HG03135 (cell line): ENCODE data around the gene TTC28.

Experiments
- ATAC-seq: cut with Tn5 transposase; IDR thresholded peaks from one replicate; pipeline ENCODE4 v1.9.1; 2021; ENCODE audit warnings: mild to moderate bottlenecking, moderate library complexity; ENCODE audit not compliant: unreplicated experiment

Gene TTC28

DNA sequence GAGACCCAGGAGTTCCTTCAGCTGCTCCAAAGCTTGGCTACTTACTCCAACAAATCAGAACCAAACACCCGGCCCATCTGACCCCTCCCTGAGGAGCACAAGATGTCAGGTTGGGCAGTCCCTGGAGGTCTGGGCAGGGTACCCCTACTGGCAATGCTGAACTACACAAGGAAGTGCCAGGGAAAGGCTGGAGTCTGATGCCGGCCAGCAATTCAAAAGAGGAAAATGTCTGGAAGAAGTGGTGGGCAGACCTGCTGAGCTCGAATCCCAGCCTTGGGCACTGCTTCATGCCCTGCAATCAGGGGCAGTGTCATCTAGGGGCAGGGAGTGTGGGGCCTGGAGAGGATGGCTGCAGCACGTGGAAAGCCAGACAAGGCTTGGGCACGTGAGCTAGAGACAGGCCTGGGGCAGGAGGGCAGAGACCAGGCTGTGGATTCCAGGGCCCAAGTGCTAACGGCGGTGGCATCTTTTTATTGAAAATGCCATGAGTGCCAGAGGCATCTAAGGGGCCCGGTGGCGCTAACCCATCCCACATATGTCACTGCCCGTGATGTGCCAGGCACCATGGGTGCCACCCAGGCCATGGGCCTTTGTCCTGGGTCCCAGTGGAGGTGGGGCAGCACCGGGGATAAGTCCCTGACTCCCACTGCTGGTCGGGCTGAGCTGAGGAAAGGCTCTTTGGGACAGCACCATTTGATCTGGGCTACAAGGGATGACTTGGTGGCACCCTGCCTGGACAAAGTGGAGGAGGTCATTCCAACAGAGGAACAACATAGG, 662.7 kb downstream of the TTC28 start:
- no peak for ATAC-seq

DNA sequence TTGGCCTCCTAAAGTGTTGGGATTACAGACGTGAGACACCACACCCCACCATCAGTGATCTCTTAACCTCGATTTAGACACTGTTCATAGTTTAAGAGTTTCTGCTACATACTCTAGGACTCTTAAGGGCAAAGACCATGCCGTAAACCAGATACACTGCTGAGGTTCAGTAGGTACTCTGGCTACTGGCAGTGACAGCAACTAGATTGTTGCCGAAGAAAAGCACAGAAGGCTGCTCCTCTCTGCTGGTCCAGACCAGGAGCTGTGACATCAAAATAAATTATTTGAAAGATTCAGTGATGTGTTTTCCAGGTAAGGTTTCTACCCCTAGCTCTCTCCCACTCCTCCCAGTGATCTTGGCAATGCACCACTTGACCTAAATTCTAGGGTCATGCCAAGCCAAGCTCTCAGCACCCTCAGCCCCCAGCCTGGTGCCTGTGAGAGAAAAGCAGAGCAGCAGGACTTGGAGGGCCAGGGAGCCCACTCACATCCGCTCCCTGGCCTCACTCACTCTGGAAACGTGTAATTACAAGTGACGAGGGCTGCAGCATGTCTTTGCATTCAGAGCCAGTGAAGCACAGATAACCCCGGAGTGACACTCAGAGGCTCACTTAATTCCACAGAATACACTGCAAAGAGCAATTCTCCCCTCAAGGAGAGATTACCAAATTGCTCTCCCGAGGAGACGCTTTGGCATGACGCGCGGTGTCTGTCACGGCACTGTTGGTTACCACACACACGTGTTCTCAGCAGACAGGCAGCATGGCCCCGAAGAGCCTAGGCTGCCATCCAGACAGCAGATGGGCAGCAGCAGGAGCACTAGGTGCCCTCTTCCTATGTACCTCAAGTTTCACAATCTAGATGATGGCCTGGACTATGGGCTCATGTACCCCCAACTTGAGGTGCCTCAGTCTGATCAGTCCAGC, 663.7 kb downstream of the TTC28 start:
- ATAC-seq, result no peak

DNA sequence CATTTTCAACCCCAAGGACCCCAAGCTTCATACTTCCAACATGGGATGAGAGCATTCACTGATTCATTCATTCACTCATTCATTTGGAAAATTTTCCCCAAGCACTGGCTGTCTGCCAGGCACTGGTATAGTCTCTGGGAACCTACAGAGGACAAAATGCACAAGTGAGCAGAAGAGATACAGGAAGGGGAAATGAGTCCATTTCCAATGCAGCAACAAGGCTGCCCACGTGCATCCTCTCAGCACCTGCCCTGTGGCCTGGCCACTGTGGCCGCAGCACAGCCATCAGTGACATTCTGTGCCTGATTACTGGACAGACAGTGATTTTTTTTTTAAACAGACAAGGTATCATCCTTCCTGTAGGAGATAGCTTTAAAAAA, 664.6 kb downstream of the TTC28 start:
- ATAC-seq, result no peak

DNA sequence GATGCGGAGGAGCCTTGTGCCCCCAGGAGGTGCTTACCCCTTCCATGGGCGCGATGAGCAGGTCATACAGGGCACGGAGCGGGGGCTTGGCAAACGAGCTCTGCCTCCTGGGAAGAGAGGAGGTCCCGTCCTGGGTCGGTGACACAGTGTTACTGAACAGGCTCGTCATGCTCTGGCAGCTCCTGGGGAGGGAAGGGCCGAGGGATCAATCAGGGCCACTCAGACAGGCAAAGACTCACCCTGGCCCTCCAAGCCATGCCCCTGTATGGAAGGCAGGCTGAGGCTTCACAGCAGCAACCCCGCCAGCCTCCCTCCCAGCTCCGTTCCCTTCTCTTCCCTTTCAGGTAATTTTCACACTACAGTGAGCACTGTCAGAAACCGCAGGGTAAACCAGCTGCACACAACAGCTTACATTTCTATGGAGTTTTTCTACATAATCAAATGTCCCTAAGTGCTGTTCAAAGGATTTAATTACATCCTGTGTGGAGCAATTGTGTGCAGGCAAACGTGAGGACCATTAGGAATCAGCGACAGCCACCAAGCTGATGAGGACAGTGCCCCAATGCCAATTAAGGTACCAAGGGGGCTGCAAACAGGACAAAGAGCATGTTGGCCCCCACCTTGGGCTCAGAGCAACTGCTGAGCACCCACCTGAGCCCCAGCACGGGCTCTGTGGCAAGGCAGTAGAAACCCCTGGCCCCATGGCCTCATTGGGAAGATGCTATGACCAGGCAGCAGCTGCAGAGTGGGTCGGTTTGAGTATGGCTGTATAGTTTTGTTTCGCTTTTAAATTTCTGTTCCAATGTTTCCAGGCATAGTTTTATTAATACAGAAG, 665.2 kb downstream of the TTC28 start:
- no peak for ATAC-seq

DNA sequence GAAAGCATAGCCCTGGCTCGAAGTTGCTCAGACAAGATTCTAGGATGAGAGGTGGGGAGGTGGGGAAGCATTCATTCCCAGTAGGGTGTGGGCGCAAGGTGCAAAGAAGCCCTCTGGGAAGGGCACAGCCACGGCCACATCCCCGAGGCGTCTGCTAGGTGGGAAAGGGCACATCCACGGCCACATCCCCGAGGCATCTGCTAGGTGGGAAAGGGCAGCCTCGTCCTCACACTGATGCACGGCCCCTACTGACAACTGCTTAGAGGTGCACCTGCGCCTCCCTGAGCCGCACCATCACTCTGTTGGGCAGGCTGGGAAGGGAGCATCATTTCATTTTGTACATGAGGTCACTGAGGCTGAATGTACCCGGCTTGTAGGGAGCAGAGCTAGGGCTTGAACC, 666.0 kb downstream of the TTC28 start:
- ATAC-seq, result no peak

DNA sequence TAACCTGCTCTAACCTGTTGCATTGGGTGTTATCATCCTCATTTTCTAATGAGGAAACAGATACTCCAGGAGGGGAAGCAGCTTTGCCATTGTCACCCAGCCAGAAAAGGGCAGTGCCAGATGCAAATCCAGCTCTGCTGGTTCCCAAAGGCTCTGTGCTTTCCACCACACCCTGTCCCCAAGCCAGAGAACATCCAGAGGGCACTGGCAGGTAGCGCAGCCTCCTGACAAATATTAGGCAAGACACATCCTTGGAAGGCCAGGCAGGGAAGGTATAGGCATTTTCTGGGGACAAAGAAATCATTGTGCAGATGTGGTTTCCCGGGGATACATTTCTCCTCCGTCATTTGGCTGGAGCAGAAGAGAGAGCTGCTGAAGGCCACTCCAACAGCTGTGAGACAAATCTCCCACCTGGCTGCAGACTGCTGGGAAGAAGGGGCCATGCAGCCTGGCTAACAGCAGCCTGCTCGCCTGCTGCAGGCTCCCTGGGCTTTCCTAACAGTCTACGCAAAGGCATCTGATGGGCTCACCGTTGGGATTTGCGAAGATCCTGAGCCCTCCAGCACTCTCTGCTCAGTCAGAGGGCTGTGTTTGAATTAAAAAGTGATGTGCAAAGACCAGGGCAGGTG, 666.7 kb downstream of the TTC28 start:
- ATAC-seq, result no peak

DNA sequence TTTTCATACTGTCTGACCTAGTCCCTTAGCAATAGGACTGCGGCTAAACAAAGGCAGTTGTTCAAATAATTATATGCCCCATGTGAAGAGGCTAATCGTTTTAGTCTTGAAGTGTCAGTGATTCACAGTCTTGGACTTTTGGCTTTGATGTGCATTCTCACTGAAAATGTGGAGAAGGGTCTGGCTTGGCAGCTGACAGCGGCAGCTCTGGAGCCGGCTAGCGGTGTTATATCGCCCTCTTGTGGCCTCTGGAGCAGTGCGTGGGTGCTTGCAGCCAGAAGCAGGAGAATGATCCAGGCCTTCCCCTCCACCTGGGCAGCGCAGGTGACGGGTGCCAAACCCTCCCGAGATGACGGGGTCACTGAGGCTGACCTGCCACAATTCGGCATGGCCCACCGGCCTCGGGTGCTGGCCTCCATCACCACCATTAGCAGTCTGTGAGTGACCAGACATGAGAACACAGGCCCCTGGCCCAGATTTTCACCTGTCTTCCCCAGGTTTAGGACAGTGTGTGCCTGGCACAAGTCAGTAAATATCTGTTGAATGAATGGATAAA, 670.3 kb downstream of the TTC28 start:
- ATAC-seq, result no peak

DNA sequence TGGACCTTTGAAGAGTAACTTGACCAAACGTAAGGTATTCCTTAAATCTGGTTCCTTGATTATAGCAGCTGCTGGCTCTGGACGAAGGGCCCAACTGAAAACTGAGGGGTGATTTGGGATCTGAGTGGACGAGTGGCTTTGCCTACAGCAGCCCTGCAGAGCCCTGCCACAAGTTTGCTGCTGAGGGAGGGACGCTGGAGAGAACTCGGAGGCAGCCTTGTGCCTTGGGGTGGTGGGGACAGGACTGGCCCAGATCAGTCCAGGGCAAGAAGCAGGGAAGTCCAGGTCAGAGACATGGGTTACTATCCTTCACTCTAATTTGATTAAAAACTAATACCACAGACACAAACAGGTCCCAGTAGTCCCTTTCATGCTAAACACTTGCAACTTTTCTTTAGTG, 671.0 kb downstream of the TTC28 start:
- no peak for ATAC-seq

DNA sequence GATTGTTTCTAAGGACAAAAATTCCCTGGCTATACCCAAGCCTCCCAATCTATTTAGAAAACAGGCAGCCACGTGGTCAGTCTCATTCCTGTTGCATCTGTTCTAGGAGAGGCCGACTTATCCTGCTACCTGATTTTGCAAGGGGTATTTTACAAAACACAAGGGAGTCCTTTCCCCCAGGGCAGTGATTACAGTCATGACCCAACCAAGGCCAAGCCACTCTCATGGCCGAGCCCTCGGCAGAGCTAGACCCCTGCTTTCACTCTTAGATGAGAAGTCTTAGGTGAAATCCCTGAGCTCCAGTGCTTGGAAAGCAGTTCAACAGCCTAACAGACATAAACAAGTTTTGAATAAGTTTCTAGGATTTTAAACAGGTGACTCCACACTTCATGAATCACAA, 671.6 kb downstream of the TTC28 start:
- ATAC-seq, result no peak

DNA sequence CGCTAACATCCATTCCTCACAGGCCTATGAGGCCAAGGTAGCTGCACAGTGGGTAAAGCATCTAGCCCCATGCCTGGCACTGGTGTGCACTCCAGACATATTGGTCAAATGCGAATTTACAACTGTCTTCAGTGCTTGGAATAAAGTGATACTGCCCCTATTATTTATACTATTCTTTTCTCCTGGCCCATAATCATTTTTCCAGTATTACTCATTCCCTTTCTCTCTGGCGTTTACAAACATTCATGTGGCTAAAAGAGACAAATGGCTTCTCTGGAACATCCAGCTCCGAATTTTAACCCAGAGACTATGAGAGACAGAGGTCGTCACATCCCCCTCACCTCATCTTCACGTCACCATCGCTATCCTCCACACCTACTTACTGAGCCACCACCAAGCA, 673.4 kb downstream of the TTC28 start:
- ATAC-seq, result no peak

DNA sequence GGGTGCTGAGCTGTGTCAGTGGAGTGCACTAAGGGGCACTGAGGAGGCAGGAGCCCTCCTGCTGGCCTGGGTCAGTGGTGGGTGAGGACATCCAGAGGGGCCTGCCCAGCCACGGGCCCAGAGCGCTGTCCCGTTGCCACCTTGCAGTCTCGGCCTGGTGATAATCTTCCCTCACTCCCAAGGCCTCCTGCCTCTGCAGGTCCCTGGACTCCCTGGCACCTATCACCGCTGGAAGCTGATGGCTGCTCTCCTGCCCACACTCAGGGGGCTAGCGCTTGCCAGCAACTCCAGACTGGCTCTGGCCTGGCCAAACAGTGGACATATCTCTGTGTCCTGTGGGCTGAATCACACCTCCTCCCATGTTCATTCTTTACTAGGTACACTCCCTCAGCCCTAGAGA, 674.1 kb downstream of the TTC28 start:
- ATAC-seq, result no peak

DNA sequence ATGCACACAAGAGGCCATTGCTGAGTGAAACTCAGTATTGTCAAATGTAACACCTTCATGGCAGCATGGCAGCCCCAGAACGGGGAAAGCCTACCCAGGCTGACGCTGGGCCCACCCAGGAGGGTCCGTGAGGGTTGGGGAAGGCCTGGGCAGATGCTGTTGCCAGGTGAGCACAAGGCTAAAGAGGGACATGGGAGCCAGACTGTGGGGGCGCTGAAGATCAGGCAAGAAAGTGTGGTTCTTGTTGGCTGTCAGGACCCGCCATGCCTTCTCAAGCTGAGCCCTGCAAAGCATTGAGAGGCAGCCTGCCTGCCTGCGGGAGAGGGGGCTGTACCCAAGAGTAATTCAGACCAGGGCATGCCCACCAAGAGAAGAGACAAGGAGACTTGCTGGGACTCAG, 675.6 kb downstream of the TTC28 start:
- no peak for ATAC-seq

DNA sequence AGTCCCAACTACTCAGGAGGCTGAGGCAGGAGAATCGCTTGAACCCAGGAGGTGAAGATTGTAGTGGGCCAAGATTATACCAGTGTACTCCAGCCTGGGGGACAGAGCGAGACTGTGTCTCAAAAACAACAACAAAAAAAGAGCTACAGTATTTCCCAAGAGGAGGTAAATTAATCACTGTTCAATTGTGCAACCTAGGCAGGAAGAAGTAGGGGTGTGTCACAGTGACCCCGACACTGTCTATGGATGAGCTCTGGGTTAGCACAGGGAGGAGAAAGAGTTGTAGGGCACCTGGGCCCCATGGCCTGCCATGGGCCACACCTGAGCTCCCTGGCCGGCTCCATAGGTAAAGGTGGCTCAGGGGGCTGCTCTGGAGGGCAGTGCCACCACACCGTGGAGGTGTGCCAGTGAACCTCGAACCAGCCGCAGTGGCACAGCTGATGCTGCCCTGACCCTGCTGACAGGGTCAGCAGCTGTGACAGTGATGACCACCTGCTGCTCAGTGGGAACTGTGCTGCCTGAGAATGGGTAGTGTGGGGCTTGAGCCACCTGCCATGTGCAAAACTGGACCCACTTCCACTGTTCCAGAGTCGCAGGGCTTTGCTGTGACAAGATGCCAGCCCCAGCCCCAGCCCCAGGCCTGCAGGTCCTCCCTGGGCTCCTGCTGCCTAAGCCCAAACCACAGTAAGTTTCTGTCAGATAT, 676.6 kb downstream of the TTC28 start:
- no peak for ATAC-seq

DNA sequence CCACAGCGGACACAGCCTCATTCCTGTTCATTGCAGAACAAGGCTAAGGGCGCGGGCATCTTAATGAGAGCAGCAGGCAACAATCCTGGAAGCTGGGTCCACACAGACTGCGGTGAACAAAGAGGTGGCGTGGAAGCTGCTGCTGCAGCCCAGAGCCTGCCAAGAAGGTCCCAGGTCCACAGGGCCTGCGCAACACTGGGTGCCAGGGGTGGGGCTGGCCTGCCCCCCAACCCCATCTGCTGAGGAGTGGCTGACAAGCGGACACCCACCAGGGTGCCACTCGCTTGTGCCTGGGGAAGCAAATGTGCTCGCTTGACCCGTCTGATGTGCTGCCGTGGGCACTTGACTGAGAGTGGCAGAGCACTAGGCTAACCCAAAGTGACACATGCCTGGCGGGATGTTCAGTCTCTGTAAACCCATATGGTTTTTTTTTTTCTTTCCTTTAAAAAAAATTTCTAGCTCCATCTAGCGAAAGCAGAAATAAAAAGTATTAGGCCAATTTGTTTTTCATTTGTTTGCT, 677.4 kb downstream of the TTC28 start:
- ATAC-seq, result no peak

DNA sequence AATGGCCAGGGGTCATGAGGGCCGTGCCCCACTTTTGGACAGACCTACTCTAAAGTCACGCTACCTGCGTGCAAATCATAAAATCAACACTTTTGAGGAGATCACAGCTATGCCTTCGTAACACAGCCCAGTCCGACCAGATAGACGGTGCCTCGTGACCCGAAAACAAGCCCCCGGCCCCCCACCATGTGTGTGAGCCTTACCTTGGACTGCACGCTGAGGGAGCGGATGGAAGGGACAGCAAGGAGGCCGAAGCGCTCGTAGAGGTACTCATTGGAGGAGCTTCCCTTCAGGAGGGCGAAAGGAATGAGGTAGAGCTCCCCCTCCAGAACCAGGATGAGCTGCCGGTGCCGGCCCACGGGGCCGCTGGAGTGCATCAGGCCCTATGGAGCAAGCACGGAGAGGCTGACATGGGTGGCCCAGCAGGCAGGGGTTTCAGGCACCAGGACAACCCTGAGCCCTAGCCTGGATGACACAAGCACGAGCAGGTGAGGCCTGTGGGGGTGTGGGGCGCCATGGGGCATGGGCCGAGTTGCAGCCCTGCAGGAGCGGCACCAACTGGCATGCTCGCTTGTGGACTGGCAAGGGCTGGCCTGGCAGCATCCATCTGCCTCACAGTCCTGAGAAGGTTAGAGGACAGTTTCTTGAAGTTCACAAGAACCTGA, 678.3 kb downstream of the TTC28 start:
- no peak for ATAC-seq

DNA sequence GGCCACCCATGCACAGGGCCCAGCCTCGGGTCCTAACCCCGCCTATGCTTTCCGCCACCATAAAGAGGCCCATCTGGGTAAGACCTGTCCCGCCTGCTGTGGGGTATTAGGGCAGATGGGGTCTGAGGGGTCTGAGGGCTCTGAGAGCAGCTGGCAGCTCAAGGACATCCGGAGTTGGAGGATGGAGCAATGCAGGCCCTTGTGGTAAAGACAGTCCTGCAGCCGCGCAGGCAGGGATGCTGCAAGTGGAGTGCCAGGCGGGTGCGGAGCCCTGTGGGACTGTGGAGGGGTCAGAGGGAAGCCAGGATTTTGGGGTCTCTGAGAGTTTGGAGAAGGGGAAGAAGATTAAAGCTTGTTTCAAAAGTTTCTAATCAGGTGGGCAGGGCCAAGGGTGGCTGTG, 679.3 kb downstream of the TTC28 start:
- ATAC-seq, result no peak

DNA sequence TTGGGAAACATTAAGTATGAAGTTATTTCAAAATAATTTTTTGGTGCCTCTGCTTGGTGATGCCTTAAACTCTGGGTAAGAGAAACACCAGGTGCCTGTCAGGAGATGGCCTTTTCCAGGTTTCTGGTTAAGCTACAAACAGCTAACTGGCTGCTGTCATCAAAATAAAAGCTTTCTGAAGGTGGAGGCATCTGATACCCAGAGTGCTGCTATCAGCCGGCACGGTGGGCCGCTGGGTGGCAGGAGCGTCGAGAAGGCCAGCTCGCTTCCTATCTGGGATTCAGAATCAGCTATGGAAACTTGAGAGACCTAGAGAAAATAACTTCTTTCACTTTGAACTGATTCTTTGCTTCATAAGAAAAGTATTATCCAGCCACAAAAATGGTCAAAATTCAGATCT, 679.8 kb downstream of the TTC28 start:
- no peak for ATAC-seq

DNA sequence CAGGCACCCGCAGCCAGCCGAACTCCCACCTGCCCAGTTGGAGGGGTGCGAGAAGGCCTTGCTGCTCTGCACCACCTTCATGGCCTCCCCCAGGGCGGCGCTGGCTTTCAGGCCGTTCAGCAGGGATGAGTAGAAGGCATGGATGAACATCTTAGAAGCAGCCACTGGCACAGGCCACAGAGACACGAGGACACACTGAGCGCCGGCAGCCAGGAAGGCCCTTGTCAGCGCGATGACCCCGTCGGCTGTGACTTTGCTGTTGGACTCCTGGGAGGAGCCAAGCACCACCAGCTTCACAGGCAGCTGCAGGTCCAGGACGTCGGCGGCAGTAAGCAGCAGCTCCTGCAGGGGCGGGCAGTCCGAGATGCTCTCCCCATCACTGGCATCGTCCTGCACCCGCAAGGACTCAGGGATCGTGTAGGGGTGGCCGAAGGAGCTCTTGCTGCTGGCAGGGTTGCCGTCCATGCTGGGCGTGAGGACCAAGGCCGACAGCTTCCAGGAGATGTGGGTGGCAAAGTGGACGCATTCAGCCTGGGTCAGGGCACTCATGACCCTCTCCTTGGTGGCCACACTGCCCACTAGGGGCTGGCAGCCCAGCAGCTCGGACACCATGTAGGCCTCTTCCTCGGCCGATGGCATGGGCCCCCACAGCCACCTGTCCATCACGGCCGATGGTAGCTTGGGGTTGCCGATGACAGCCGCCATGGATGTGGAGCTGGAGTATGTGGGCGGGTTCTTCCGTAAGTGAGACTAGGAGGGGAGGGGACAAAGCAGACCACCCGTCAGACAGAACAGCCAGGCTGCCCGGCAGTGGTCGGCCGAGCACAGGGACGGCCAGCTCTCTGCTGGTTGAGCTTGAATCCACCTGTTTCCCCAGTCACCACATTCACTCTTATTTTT, 680.9 kb downstream of the TTC28 start:
- ATAC-seq, result no peak
